MM.1S (cell line): ENCODE measurements around the gene EMX1.

ENCODE experiments used
- DNase-seq: peaks from one replicate; pipeline ENCODE4 v3.0.0-alpha.2; 2015
- H2AFZ ChIP-seq: fragments of 300-600 bp; sonication (generic); 2 replicates; pipeline ENCODE4 v1.6.0; 2016; ENCODE audit warnings: antibody characterized with exemption, low read length
- H3F3A ChIP-seq: fragments of 300-600 bp; sonication (generic); 2 replicates; pipeline ENCODE4 v1.6.1; 2016; ENCODE audit warnings: mild to moderate bottlenecking, antibody characterized with exemption, low read length, moderate library complexity, mixed read lengths; ENCODE audit not compliant: insufficient read depth
- H3K27ac ChIP-seq: fragments of 300-600 bp; sonication (generic); 2 replicates; pipeline ENCODE4 v1.5.1; 2016; ENCODE audit warnings: mild to moderate bottlenecking, low read length
- H3K27me3 ChIP-seq: fragments of 300-600 bp; sonication (generic); replicated peaks from 2 replicates; pipeline ENCODE4 v1.6.0; 2016; ENCODE audit warnings: low read length; ENCODE audit not compliant: insufficient read depth
- H3K36me3 ChIP-seq: fragments of 300-600 bp; sonication (generic); replicated peaks from 2 replicates; pipeline ENCODE4 v1.6.1; 2016; ENCODE audit warnings: mild to moderate bottlenecking, low read length, mixed read lengths; ENCODE audit not compliant: insufficient read depth
- H3K4me1 ChIP-seq: fragments of 300-600 bp; sonication (generic); 2 replicates; pipeline ENCODE4 v1.6.1; 2016; ENCODE audit warnings: low read length, mixed read lengths
- H3K4me2 ChIP-seq: fragments of 300-600 bp; sonication (generic); 2 replicates; pipeline ENCODE4 v1.6.0; 2016; ENCODE audit warnings: low read depth, low read length
- H3K4me3 ChIP-seq: fragments of 300-600 bp; sonication (generic); 2 replicates; pipeline ENCODE4 v1.5.1; 2016; ENCODE audit warnings: low read length, mixed read lengths
- H3K79me2 ChIP-seq: fragments of 300-600 bp; sonication (generic); 2 replicates; pipeline ENCODE4 v1.6.1; 2016; ENCODE audit warnings: mixed run types, low read length, mixed read lengths
- H3K9ac ChIP-seq: fragments of 300-600 bp; sonication (generic); 2 replicates; pipeline ENCODE4 v1.6.1; 2016; ENCODE audit warnings: low read length, mixed read lengths
- H3K9me2 ChIP-seq: fragments of 300-600 bp; sonication (generic); replicated peaks from 2 replicates; pipeline ENCODE4 v1.6.1; 2016; ENCODE audit warnings: mild to moderate bottlenecking, low read length, mixed read lengths; ENCODE audit not compliant: insufficient read depth
- H3K9me3 ChIP-seq: fragments of 300-600 bp; sonication (generic); replicated peaks from 2 replicates; pipeline ENCODE4 v1.6.1; 2016; ENCODE audit warnings: mild to moderate bottlenecking, low read length, mixed read lengths; ENCODE audit not compliant: insufficient read depth
- H4K20me1 ChIP-seq: fragments of 300-600 bp; sonication (generic); 2 replicates; pipeline ENCODE4 v1.6.1; 2016; ENCODE audit warnings: mild to moderate bottlenecking, low read length, moderate library complexity, mixed read lengths; ENCODE audit not compliant: insufficient read depth
- CTCF ChIP-seq: fragments of 300-600 bp; sonication (generic); IDR thresholded peaks from 2 replicates; pipeline ENCODE4 v1.5.1; 2016; ENCODE audit warnings: antibody characterized with exemption, low read length, mixed read lengths
- EZH2 ChIP-seq: fragments of 300-600 bp; sonication (generic); optimal IDR thresholded peaks from 2 replicates; pipeline ENCODE3; 2017; ENCODE audit warnings: low read depth, mild to moderate bottlenecking, antibody characterized with exemption, low read length, mixed read lengths
- EZH2phosphoT487 ChIP-seq: fragments of 300-600 bp; sonication (generic); IDR thresholded peaks from 2 replicates; pipeline ENCODE4 v1.6.1; 2018; ENCODE audit warnings: antibody characterized with exemption, low read length

Gene EMX1

GRCh38 chr2:72947952-72948830 is 30.9 kb downstream of the EMX1 start:
- Histone ChIP-seq H3K9me3 (no peaks in the 10 kb centered on the region), H3K27me3 (no peaks in the 10 kb centered on the region), H3F3A (no peaks in the 10 kb centered on the region), H3K27ac (no peak overlapping the region), H2AFZ (no peak overlapping the region), H3K36me3 (no peaks in the 10 kb centered on the region), H3K4me3 (no peak overlapping the region), H4K20me1 (no peaks in the 10 kb centered on the region), H3K4me1 (no peaks in the 10 kb centered on the region), H3K4me2 (no peak overlapping the region), H3K79me2 (no peaks in the 10 kb centered on the region), H3K9ac (no peak overlapping the region), H3K9me2 (no peaks in the 10 kb centered on the region)
- TF ChIP-seq EZH2phosphoT487 (no peak), CTCF (no peak), EZH2 (no peak)
- DNase-seq: no peak

- DNase-seq: no peak
- H3K27me3 ChIP-seq: no peaks in the 10 kb centered on the region
- no peak overlapping the region for H2AFZ ChIP-seq
- H3K9me2 ChIP-seq: no peaks in the 10 kb centered on the region
- no peaks in the 10 kb centered on the region for H3K79me2 ChIP-seq
- TF ChIP-seq EZH2 (no peak), EZH2phosphoT487 (no peak), CTCF (no peak)
- no peaks in the 10 kb centered on the region for H3K9me3 ChIP-seq
- H3F3A ChIP-seq: no peaks in the 10 kb centered on the region
- H3K9ac ChIP-seq: no peak overlapping the region
- H3K27ac ChIP-seq: no peak overlapping the region
- H3K4me3 ChIP-seq: no peak overlapping the region
- H4K20me1 ChIP-seq: no peaks in the 10 kb centered on the region
- H3K36me3 ChIP-seq: no peaks in the 10 kb centered on the region
- H3K4me2 ChIP-seq: no peak overlapping the region
- no peaks in the 10 kb centered on the region for H3K4me1 ChIP-seq
Measured at GRCh38 chr2:72949045-72949444, 31.7 kb downstream of the EMX1 start.

- H4K20me1 ChIP-seq: no peaks in the 10 kb centered on the region
- no peak overlapping the region for H3K27ac ChIP-seq
- no peaks in the 10 kb centered on the region for H3K36me3 ChIP-seq
- H3K79me2 ChIP-seq: no peaks in the 10 kb centered on the region
- H2AFZ ChIP-seq: no peak overlapping the region
- H3K4me1 ChIP-seq: no peaks in the 10 kb centered on the region
- no peak overlapping the region for H3K4me3 ChIP-seq
- no peak overlapping the region for H3K9ac ChIP-seq
- H3K4me2 ChIP-seq: no peak overlapping the region
- H3K9me3 ChIP-seq: no peaks in the 10 kb centered on the region
- DNase-seq: no peak
- H3K27me3 ChIP-seq: no peaks in the 10 kb centered on the region
- no peaks in the 10 kb centered on the region for H3K9me2 ChIP-seq
- no peaks in the 10 kb centered on the region for H3F3A ChIP-seq
- TF ChIP-seq EZH2 (no peak), EZH2phosphoT487 (no peak), CTCF (no peak)
Measured at GRCh38 chr2:72949642-72950041, 32.3 kb downstream of the EMX1 start.
